Measurements from ENCODE around the gene AKAP12.

The AKAP12 gene

DNA sequence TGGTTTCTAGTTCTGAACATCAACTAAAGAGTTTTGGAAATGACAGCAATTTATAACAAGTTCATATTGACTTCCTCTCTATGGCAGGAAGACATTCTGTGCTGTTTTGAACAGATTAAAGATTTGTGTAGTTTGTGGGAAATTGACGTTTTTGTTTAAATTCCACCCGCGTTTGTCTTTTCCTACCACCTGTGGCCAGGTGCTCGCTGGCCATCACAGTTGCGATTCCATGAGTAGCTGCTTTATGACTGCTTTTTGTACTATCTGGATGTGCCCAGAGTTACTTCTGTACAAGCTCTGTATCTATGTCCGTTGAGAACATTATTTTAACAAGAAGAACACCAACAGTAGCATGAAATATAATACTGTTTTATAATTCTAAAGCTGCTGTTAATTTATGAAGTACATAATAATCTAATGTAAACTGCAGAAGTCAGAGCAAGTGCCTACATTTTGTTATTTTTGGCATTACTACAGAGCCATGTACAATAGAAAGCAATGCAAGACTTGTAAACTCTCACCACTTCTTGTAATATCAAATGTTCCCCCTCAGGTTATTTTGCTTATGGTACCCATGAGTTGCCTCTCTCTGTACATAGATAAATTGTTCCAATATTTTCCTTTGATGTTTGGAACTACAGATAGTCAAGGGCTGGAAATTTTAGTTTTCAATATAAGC is 118.1 kb downstream of the AKAP12 start:
- no peak for DNase-seq (ENCODE audit: extremely low read depth, low read depth)
- TF ChIP-seq CTCF (IDR thresholded peaks at IDR 0.05; ENCODE audit: low read depth, low read length, missing control alignments), result no peak

GRCh38 chr6:151358475-151358874 is 118.7 kb downstream of the AKAP12 start:
- TF ChIP-seq CTCF (IDR thresholded peaks at IDR 0.05; ENCODE audit: low read depth, low read length, missing control alignments), result no peak
- no peak for DNase-seq (ENCODE audit: extremely low read depth, low read depth)
- no peak overlapping the region for H3K4me3 ChIP-seq (replicated peaks; ENCODE audit: low read depth, low read length)

More for the DNA sequence above, 118.1 kb downstream of the AKAP12 start:
- H3K4me3 ChIP-seq (replicated peaks; ENCODE audit: low read depth, low read length), result no peak overlapping the region

GRCh38 chr6:151359486-151359885 is 119.7 kb downstream of the AKAP12 start:
- no peak for TF ChIP-seq CTCF (IDR thresholded peaks at IDR 0.05; ENCODE audit: low read depth, low read length, missing control alignments)
- no peak overlapping the region for H3K4me3 ChIP-seq (replicated peaks; ENCODE audit: low read depth, low read length)
- no peak for DNase-seq (ENCODE audit: extremely low read depth, low read depth)

DNA sequence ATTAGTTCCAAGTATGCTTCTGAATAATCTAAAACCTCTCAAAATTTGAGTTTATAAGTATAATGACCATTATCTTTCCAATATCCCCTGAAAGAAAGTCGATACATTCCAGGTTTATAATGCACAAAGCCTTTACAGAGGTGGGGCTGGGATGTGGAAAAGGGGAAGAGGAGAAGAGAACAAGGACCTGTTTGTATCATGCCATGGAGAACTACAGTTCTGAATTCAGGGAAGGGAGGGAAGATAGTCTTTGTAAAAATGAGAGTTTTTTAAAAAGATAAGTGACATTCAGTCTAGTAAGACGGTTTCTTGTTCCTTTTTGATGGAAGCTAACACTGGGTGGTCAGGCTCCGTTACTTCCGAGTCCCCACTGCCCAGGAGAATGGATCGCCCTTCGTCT is 125.5 kb downstream of the AKAP12 start:
- H3K4me3 ChIP-seq (replicated peaks; ENCODE audit: low read depth, low read length), result no peak overlapping the region
- no peak for TF ChIP-seq CTCF (IDR thresholded peaks at IDR 0.05; ENCODE audit: low read depth, low read length, missing control alignments)
- DNase-seq (ENCODE audit: extremely low read depth, low read depth), result no peak

DNA sequence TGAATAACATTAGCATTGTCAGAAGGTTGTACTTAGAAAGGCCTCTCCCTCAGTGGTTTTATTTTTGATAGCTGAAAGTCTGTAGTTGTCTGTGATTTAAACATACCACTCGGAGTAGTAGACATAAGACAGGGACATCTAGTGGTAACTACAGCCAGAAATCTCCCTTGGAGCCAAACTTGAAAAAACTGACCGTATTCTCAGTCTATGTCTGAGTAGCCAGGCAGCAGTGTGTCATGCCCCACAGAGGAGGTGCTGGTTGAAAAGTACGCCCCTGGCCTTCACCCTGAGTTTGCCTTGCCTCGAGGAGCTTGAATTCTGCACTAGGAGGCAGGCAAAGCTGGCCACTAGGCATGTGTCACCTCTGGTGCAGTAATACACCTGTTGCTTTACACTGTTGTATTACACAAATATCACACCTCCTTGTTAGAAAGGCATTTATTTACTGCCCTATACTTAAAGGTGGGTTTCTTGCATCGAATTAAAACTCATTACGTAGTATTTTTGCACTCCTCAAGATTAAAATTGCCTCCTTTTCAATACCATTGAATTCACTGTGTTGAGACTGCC is 130.8 kb downstream of the AKAP12 start:
- TF ChIP-seq CTCF (IDR thresholded peaks at IDR 0.05; ENCODE audit: low read depth, low read length, missing control alignments), result no peak
- DNase-seq (ENCODE audit: extremely low read depth, low read depth), result no peak
- no peak overlapping the region for H3K4me3 ChIP-seq (replicated peaks; ENCODE audit: low read depth, low read length)

DNA sequence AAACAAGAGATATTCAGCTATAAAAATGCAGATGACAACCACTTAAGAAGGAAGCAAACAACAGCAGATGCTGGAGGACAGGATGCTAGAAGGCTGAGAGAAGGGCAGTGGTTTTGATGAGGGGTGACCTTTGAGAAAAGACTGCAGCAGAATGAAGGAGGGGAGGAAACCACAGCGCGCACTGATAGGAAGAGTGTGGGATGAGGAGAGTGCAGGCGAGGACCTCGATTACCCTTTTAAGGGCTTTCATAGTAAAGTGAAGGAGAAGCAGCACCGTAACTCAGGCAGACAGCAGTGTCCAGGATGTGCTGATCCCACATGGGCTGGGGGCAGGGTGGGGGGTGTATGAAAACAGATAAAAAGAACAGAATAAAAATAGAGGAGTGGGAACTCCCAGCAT is 132.4 kb downstream of the AKAP12 start:
- no peak for TF ChIP-seq CTCF (IDR thresholded peaks at IDR 0.05; ENCODE audit: low read depth, low read length, missing control alignments)
- DNase-seq (ENCODE audit: extremely low read depth, low read depth), result no peak

More for the DNA sequence above, 132.4 kb downstream of the AKAP12 start:
- no peak overlapping the region for H3K4me3 ChIP-seq (replicated peaks; ENCODE audit: low read depth, low read length)
